B cell (primary cell): ENCODE measurements around the gene CEP68.

Experiments
- CTCF ChIP-seq: fragments of 200-600 bp; IDR thresholded peaks from one replicate; pipeline ENCODE4 v1.8.0; 2022; ENCODE audit warnings: antibody characterized with exemption, mild to moderate bottlenecking
- EZH2 ChIP-seq: IDR thresholded peaks from 2 replicates; pipeline ENCODE4 v1.6.1; 2012; ENCODE audit warnings: borderline replicate concordance, low read depth, mild to moderate bottlenecking, moderate library complexity, low read length; ENCODE audit not compliant: insufficient read depth, poor library complexity, severe bottlenecking

- peak; percentile 96 for TF ChIP-seq CTCF
- no peak for TF ChIP-seq EZH2
Measured at GRCh38 chr2:65040400-65041261, 15.6 kb upstream of the CEP68 start.
